GM19467 (cell line): Measurements from ENCODE around the gene URB1.
A peak's percentile ranks its signal among the peaks of the same experiment; 100 is the strongest.
"Not testable (repeated sequence)": the region's sequence is repeated elsewhere in the genome, so short reads cannot be mapped to it uniquely, and the experiment has no call there.

Source experiments
- ATAC-seq: cut with Tn5 transposase; IDR thresholded peaks from one replicate; pipeline ENCODE4 v1.9.1; 2021; ENCODE audit warnings: mild to moderate bottlenecking, moderate library complexity; ENCODE audit not compliant: unreplicated experiment

URB1 gene

GRCh38 chr21:32392880-32393676, at the start of gene URB1:
URB1 (minus strand) TSS chr21:32393012; CDS start chr21:32392910, 102 bp downstream.
- peak; percentile 91 for ATAC-seq

GRCh38 chr21:32437729-32438128, 44.9 kb upstream of the URB1 start:
- ATAC-seq, result no peak

GRCh38 chr21:32432982-32433660, 40.3 kb upstream of the URB1 start:
- ATAC-seq, result not testable (repeated sequence)

GRCh38 chr21:32427958-32428623, 35.3 kb upstream of the URB1 start:
- ATAC-seq, result no peak

GRCh38 chr21:32426592-32427051, 33.8 kb upstream of the URB1 start:
- ATAC-seq, result no peak

- no peak for ATAC-seq
Measured at GRCh38 chr21:32426066-32426465, 33.3 kb upstream of the URB1 start.

- ATAC-seq, result no peak
Measured at GRCh38 chr21:32425628-32426027, 32.8 kb upstream of the URB1 start.

- ATAC-seq, result no peak
Measured at GRCh38 chr21:32424674-32425073, 31.9 kb upstream of the URB1 start.

- ATAC-seq, result no peak
Measured at GRCh38 chr21:32424191-32424535, 31.4 kb upstream of the URB1 start.

- no peak for ATAC-seq
Measured at GRCh38 chr21:32423320-32424190, 30.7 kb upstream of the URB1 start.

GRCh38 chr21:32422064-32422463, 29.3 kb upstream of the URB1 start:
- no peak for ATAC-seq

- ATAC-seq, result no peak
Measured at GRCh38 chr21:32418146-32418545, 25.3 kb upstream of the URB1 start.

GRCh38 chr21:32415451-32416398, 22.9 kb upstream of the URB1 start:
- no peak for ATAC-seq

GRCh38 chr21:32414579-32415358, 22.0 kb upstream of the URB1 start:
- no peak for ATAC-seq

- no peak for ATAC-seq
Measured at GRCh38 chr21:32413697-32414578, 21.1 kb upstream of the URB1 start.

GRCh38 chr21:32413015-32413504, 20.2 kb upstream of the URB1 start:
- no peak for ATAC-seq

- ATAC-seq, result no peak
Measured at GRCh38 chr21:32412162-32413014, 19.6 kb upstream of the URB1 start, which contains the start of gene EVA1C. EVA1C (plus strand) TSS chr21:32412706; CDS start chr21:32412854, 148 bp downstream.
